ENCODE measurements around the gene ACER1.

Gene ACER1

GRCh38 chr19:6374711-6375410, 41.4 kb upstream of the ACER1 start:
- Histone ChIP-seq H3K27ac (ENCODE audit: low read length, poor library complexity, severe bottlenecking) (no peak overlapping the region), H3K27me3 (ENCODE audit: control insufficient read depth in 1 of 2, insufficient read depth in 1 of 2, low read length in 2 of 2) (no peaks in the 10 kb centered on the region), H3K9ac (ENCODE audit: low read length) (no peak overlapping the region), H2BK15ac (ENCODE audit: low read depth, poor library complexity, severe bottlenecking) (no peak overlapping the region), H4K8ac (ENCODE audit: low read length) (no peak overlapping the region), H3K4me2 (ENCODE audit: low read length, poor library complexity, severe bottlenecking) (no peak overlapping the region), H2BK5ac (ENCODE audit: low read depth, low read length, poor library complexity, severe bottlenecking) (no peak overlapping the region), H3K14ac (ENCODE audit: low read length in 2 of 2) (no peak overlapping the region), H3K79me1 (replicated peaks; ENCODE audit: low read length, poor library complexity, severe bottlenecking) (peaks cover 7% of the 10 kb centered on the region), H2AK5ac (ENCODE audit: low read length, severe bottlenecking) (peak overlapping the region; percentile 49), H4K91ac (ENCODE audit: low read length) (no peak overlapping the region), H3K9me3 (ENCODE audit: control insufficient read depth, low read length) (peaks cover 2% of the 10 kb centered on the region), H3K4ac (ENCODE audit: low read depth in 1 of 2, low read length in 2 of 2) (no peak overlapping the region), H3K18ac (ENCODE audit: low read depth in 1 of 2, low read length in 2 of 2) (no peak overlapping the region), H3K23ac (ENCODE audit: low read length in 2 of 2) (no peak overlapping the region), H2BK120ac (ENCODE audit: low read depth, low read length) (no peak overlapping the region), H2AFZ (ENCODE audit: low read depth, low read length) (no peak overlapping the region), H2BK12ac (ENCODE audit: low read length in 2 of 2) (no peak overlapping the region), H3K4me3 (ENCODE audit: insufficient read depth in 1 of 2, low read depth in 1 of 2, low read length in 2 of 2) (peak overlapping the region in 1 of 2 experiments; percentile 14), H3K4me1 (ENCODE audit: control insufficient read depth, insufficient read depth, low read depth, low read length) (peaks cover 36% of the 10 kb centered on the region), H3K36me3 (ENCODE audit: control insufficient read depth in 1 of 2, insufficient read depth in 2 of 2, low read depth in 1 of 2, low read length in 2 of 2) (peaks cover 16 to 40% of the 10 kb centered on the region in 2 experiments)
- no peak for DNase-seq
- WGBS, result 97% methylated on average over 28 of the region's 29 CpGs

- H3K14ac ChIP-seq (ENCODE audit: low read length in 2 of 2), result no peak overlapping the region
- no peak overlapping the region for H2BK15ac ChIP-seq (ENCODE audit: low read depth, poor library complexity, severe bottlenecking)
- H2BK120ac ChIP-seq (ENCODE audit: low read depth, low read length), result peak overlapping the region; percentile 22
- peak overlapping the region; percentile 65 for H3K9ac ChIP-seq (ENCODE audit: low read length)
- H2AK5ac ChIP-seq (ENCODE audit: low read length, severe bottlenecking), result peak overlapping the region; percentile 37
- peak overlapping the region in 1 of 2 experiments; percentile 71 for H3K4me3 ChIP-seq (ENCODE audit: insufficient read depth in 1 of 2, low read depth in 1 of 2, low read length in 2 of 2)
- no peak overlapping the region for H3K4ac ChIP-seq (ENCODE audit: low read depth in 1 of 2, low read length in 2 of 2)
- peaks cover 36% of the 10 kb centered on the region for H3K4me1 ChIP-seq (ENCODE audit: control insufficient read depth, insufficient read depth, low read depth, low read length)
- no peaks in the 10 kb centered on the region for H3K9me3 ChIP-seq (ENCODE audit: control insufficient read depth, low read length)
- H3K27ac ChIP-seq (ENCODE audit: low read length, poor library complexity, severe bottlenecking), result no peak overlapping the region
- H4K91ac ChIP-seq (ENCODE audit: low read length), result peak overlapping the region; percentile 41
- H3K79me1 ChIP-seq (replicated peaks; ENCODE audit: low read length, poor library complexity, severe bottlenecking), result peaks cover 7% of the 10 kb centered on the region
- no peak for DNase-seq
- no peak overlapping the region for H3K23ac ChIP-seq (ENCODE audit: low read length in 2 of 2)
- peak overlapping the region; percentile 60 for H4K8ac ChIP-seq (ENCODE audit: low read length)
- no peak overlapping the region for H2AFZ ChIP-seq (ENCODE audit: low read depth, low read length)
- no peak overlapping the region for H3K18ac ChIP-seq (ENCODE audit: low read depth in 1 of 2, low read length in 2 of 2)
- no peaks in the 10 kb centered on the region for H3K27me3 ChIP-seq (ENCODE audit: control insufficient read depth in 1 of 2, insufficient read depth in 1 of 2, low read length in 2 of 2)
- H2BK5ac ChIP-seq (ENCODE audit: low read depth, low read length, poor library complexity, severe bottlenecking), result no peak overlapping the region
- peaks cover 12 to 37% of the 10 kb centered on the region in 2 experiments for H3K36me3 ChIP-seq (ENCODE audit: control insufficient read depth in 1 of 2, insufficient read depth in 2 of 2, low read depth in 1 of 2, low read length in 2 of 2)
- H2BK12ac ChIP-seq (ENCODE audit: low read length in 2 of 2), result peak overlapping the region in 1 of 2 experiments; percentile 40
- H3K4me2 ChIP-seq (ENCODE audit: low read length, poor library complexity, severe bottlenecking), result peak overlapping the region; percentile 81
- 92% methylated on average over 27 of the region's 29 CpGs for WGBS
Observed at GRCh38 chr19:6374161-6374709, 40.8 kb upstream of the ACER1 start.

GRCh38 chr19:6373813-6374108, 40.3 kb upstream of the ACER1 start:
- peak overlapping the region; percentile 53 to 71 for H3K4me3 ChIP-seq (ENCODE audit: insufficient read depth in 1 of 2, low read depth in 1 of 2, low read length in 2 of 2)

GRCh38 chr19:6373096-6373812, 39.8 kb upstream of the ACER1 start:
- Histone ChIP-seq H3K18ac (ENCODE audit: low read depth in 1 of 2, low read length in 2 of 2) (peak overlapping the region; percentile 97 to 98), H4K91ac (ENCODE audit: low read length) (peak overlapping the region; percentile 74), H3K9ac (ENCODE audit: low read length) (peak overlapping the region; percentile 88), H2BK120ac (ENCODE audit: low read depth, low read length) (peak overlapping the region; percentile 64), H3K4me2 (ENCODE audit: low read length, poor library complexity, severe bottlenecking) (peak overlapping the region; percentile 81), H3K4ac (ENCODE audit: low read depth in 1 of 2, low read length in 2 of 2) (peak overlapping the region in 1 of 2 experiments; percentile 98), H2BK12ac (ENCODE audit: low read length in 2 of 2) (peak overlapping the region in 1 of 2 experiments; percentile 54), H2AFZ (ENCODE audit: low read depth, low read length) (no peak overlapping the region), H3K9me3 (ENCODE audit: control insufficient read depth, low read length) (no peaks in the 10 kb centered on the region), H3K79me1 (replicated peaks; ENCODE audit: low read length, poor library complexity, severe bottlenecking) (peaks cover 7% of the 10 kb centered on the region), H2AK5ac (ENCODE audit: low read length, severe bottlenecking) (peak overlapping the region; percentile 84), H3K36me3 (ENCODE audit: control insufficient read depth in 1 of 2, insufficient read depth in 2 of 2, low read depth in 1 of 2, low read length in 2 of 2) (peaks cover 11 to 36% of the 10 kb centered on the region in 2 experiments), H3K14ac (ENCODE audit: low read length in 2 of 2) (peak overlapping the region in 1 of 2 experiments; percentile 14), H4K8ac (ENCODE audit: low read length) (peak overlapping the region; percentile 93), H3K4me3 (ENCODE audit: insufficient read depth in 1 of 2, low read depth in 1 of 2, low read length in 2 of 2) (peak overlapping the region; percentile 89 to 100), H3K27ac (ENCODE audit: low read length, poor library complexity, severe bottlenecking) (peak overlapping the region; percentile 89), H3K27me3 (ENCODE audit: control insufficient read depth in 1 of 2, insufficient read depth in 1 of 2, low read length in 2 of 2) (no peaks in the 10 kb centered on the region), H2BK15ac (ENCODE audit: low read depth, poor library complexity, severe bottlenecking) (peak overlapping the region; percentile 99), H3K23ac (ENCODE audit: low read length in 2 of 2) (peak overlapping the region in 1 of 2 experiments; percentile 27), H2BK5ac (ENCODE audit: low read depth, low read length, poor library complexity, severe bottlenecking) (peak overlapping the region; percentile 95), H3K4me1 (ENCODE audit: control insufficient read depth, insufficient read depth, low read depth, low read length) (peaks cover 31% of the 10 kb centered on the region)
- WGBS, result 2% methylated on average over 45 of the region's 53 CpGs
- peak; percentile 97 for DNase-seq

More at GRCh38 chr19:6373813-6374108, 40.3 kb upstream of the ACER1 start:
- H2BK120ac ChIP-seq (ENCODE audit: low read depth, low read length), result no peak overlapping the region
- peak overlapping the region; percentile 81 for H3K4me2 ChIP-seq (ENCODE audit: low read length, poor library complexity, severe bottlenecking)
- H2BK12ac ChIP-seq (ENCODE audit: low read length in 2 of 2), result peak overlapping the region in 1 of 2 experiments; percentile 54
- H3K27me3 ChIP-seq (ENCODE audit: control insufficient read depth in 1 of 2, insufficient read depth in 1 of 2, low read length in 2 of 2), result no peaks in the 10 kb centered on the region
- no peaks in the 10 kb centered on the region for H3K9me3 ChIP-seq (ENCODE audit: control insufficient read depth, low read length)
- 35% methylated on average over 5 of the region's 5 CpGs for WGBS
- H3K36me3 ChIP-seq (ENCODE audit: control insufficient read depth in 1 of 2, insufficient read depth in 2 of 2, low read depth in 1 of 2, low read length in 2 of 2), result peaks cover 10 to 35% of the 10 kb centered on the region in 2 experiments
- H3K23ac ChIP-seq (ENCODE audit: low read length in 2 of 2), result peak overlapping the region in 1 of 2 experiments; percentile 27
- peak overlapping the region; percentile 82 for H4K8ac ChIP-seq (ENCODE audit: low read length)
- H2BK15ac ChIP-seq (ENCODE audit: low read depth, poor library complexity, severe bottlenecking), result peak overlapping the region; percentile 13
- peaks cover 36% of the 10 kb centered on the region for H3K4me1 ChIP-seq (ENCODE audit: control insufficient read depth, insufficient read depth, low read depth, low read length)
- peak overlapping the region; percentile 17 to 75 for H3K18ac ChIP-seq (ENCODE audit: low read depth in 1 of 2, low read length in 2 of 2)
- H3K14ac ChIP-seq (ENCODE audit: low read length in 2 of 2), result peak overlapping the region in 1 of 2 experiments; percentile 14
- H2BK5ac ChIP-seq (ENCODE audit: low read depth, low read length, poor library complexity, severe bottlenecking), result no peak overlapping the region
- H3K79me1 ChIP-seq (replicated peaks; ENCODE audit: low read length, poor library complexity, severe bottlenecking), result peaks cover 7% of the 10 kb centered on the region
- DNase-seq, result no peak
- H2AK5ac ChIP-seq (ENCODE audit: low read length, severe bottlenecking), result peak overlapping the region; percentile 84
- no peak overlapping the region for H2AFZ ChIP-seq (ENCODE audit: low read depth, low read length)
- H4K91ac ChIP-seq (ENCODE audit: low read length), result peak overlapping the region; percentile 74
- H3K4ac ChIP-seq (ENCODE audit: low read depth in 1 of 2, low read length in 2 of 2), result peak overlapping the region in 1 of 2 experiments; percentile 9
- H3K27ac ChIP-seq (ENCODE audit: low read length, poor library complexity, severe bottlenecking), result peak overlapping the region; percentile 63
- H3K9ac ChIP-seq (ENCODE audit: low read length), result peak overlapping the region; percentile 65
